Retinal pigment epithelial cell (primary cell): ENCODE measurements around the gene COG8.

ENCODE experiments used
- DNase-seq: peaks from one replicate; pipeline ENCODE4 v3.0.0-alpha.2; 2010; ENCODE audit warnings: low read depth
- H3K4me3 ChIP-seq: 2 replicates; pipeline ENCODE4 v1.5.1; 2011; ENCODE audit warnings: mild to moderate bottlenecking, low read length, control low read depth, moderate library complexity
- CTCF ChIP-seq: conservative IDR thresholded peaks from 2 replicates; pipeline ENCODE4 v1.5.1; 2011; ENCODE audit warnings: low read depth, low read length, control low read depth, inconsistent platforms

Gene COG8

GRCh38 chr16:69314534-69314933 is 24.8 kb downstream of the COG8 start:
- DNase-seq = no peak
- no peak for TF ChIP-seq CTCF

GRCh38 chr16:69313469-69313868 is 25.9 kb downstream of the COG8 start:
- H3K4me3 ChIP-seq = no peak overlapping the region
- DNase-seq = no peak
- no peak for TF ChIP-seq CTCF

More at GRCh38 chr16:69314534-69314933, 24.8 kb downstream of the COG8 start:
- no peak overlapping the region for H3K4me3 ChIP-seq

- DNase-seq = no peak
Observed at GRCh38 chr16:69311533-69312387, 27.6 kb downstream of the COG8 start.

DNA sequence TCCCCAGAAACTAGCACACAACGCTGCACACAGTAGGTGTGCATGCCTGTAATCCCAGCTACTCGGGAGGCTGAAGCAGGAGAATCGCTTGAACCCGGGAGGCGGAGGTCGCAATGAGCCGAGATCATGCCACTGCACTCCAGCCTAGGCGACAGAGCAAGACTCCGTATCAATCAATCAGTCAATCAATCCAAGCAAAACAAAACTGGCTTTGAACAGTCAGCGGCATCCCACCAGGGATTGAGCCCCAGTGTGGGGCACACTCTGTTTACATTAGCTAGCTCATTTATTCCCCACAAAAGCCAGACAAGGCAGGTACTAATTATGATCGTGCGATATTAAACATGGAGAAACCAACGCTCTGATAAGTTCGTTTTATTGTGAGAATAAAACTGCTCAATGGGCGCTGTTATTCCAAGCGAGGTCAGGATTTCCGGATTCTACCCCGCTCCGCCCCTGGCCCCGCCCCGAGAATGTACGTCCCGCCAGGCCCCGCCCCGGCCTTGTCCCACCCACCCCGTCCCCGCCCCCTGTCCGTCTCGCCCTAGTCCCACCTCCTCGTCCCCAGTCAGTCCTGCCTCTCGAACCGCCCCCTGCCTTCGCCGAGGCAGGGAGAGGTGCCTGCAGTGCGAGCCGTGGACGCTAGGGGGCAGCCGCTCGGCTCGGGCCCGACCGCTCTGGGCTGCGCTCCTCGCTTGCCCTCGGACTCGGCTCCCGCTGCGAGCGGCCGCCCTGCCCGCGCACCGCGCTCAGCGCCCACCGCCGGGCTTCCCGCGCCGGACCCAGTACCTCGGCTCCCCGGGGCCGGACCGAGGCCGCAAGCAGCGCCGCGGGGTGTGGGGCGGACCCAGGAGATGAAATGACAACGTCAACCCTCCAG is 28.5 kb downstream of the COG8 start, which contains the start of gene VPS4A:
Gene VPS4A, plus strand, starts transcription at position 698 of the 880 bp plus-strand sequence. Its CDS starts 162 bp downstream, at position 860.
- peak; percentile 78 for TF ChIP-seq CTCF
- peak; percentile 81 for DNase-seq

More at GRCh38 chr16:69311533-69312387, 27.6 kb downstream of the COG8 start:
- TF ChIP-seq CTCF = peak; percentile 35
- peak overlapping the region; percentile 79 for H3K4me3 ChIP-seq

GRCh38 chr16:69309316-69309715 is 30.0 kb downstream of the COG8 start:
- no peak overlapping the region for H3K4me3 ChIP-seq
- no peak for TF ChIP-seq CTCF
- no peak for DNase-seq

More for the DNA sequence above, 28.5 kb downstream of the COG8 start, which contains the start of gene VPS4A:
- peak within 1 kb of the TSS; percentile 79 for H3K4me3 ChIP-seq

DNA sequence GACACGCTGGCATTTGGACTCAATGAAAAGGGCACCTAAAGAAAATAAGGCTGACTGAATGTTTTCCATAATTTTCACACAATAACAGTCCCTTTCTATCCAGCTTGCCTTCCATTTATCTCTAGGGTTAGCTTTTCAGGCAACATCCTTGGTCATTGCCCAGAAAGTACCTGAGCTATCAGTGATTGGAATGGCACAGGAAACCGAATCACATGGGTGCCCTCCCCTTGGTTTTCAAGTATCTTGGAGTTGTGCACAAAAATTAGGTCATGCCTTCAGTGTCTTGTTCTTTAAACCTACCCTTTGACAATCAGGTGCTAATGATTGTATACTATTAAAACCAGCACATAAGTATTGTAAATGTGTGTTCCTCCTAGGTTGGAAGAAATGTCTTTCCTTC is 31.5 kb downstream of the COG8 start:
- DNase-seq = no peak
- H3K4me3 ChIP-seq = no peak overlapping the region
- no peak for TF ChIP-seq CTCF
